Calu3 (cell line): ENCODE results near the gene FTO. TPM values are rescaled to one million over a fixed set of nuclear protein-coding genes. Genes with fewer than 3 reads are reported as not detected.

Experiments used
- BruUV-seq: library from RNA; stranded (reverse); fragments of 400-500 nt; replicated peaks from 2 replicates; lab custom pipeline; 2021; lab: Mats Ljungman, UMichigan
- CTCF ChIA-PET: fragments of 300-600 bp; sonication (Branson Sonifier 250); formaldehyde crosslinking; loops from one replicate; lab custom pipeline; 2022; ENCODE audit warnings: antibody characterized with exemption; lab: Charles Lee
- DNase-seq: peaks from one replicate; pipeline ENCODE4 v3.0.0; 2022
- H3K27ac Mint-ChIP-seq: one replicate; pipeline ENCODE4 v1.8.0; 2022; ENCODE audit warnings: mixed read lengths; ENCODE audit not compliant: unreplicated experiment
- H3K27me3 Mint-ChIP-seq: one replicate; pipeline ENCODE4 v1.8.0; 2022; ENCODE audit warnings: mixed read lengths; ENCODE audit not compliant: unreplicated experiment
- H3K36me3 Mint-ChIP-seq: one replicate; pipeline ENCODE4 v1.8.0; 2022; ENCODE audit warnings: mild to moderate bottlenecking, moderate library complexity, mixed read lengths; ENCODE audit not compliant: insufficient read depth, unreplicated experiment
- H3K4me1 Mint-ChIP-seq: one replicate; pipeline ENCODE4 v1.8.0; 2022; ENCODE audit warnings: mild to moderate bottlenecking, low read depth, mixed read lengths; ENCODE audit not compliant: unreplicated experiment
- H3K4me3 Mint-ChIP-seq: one replicate; pipeline ENCODE4 v1.8.0; 2022; ENCODE audit warnings: mild to moderate bottlenecking, low read depth, moderate library complexity, mixed read lengths; ENCODE audit not compliant: unreplicated experiment
- H3K9me3 Mint-ChIP-seq: one replicate; pipeline ENCODE4 v1.8.0; 2022; ENCODE audit warnings: low read depth, mixed read lengths; ENCODE audit not compliant: unreplicated experiment
- intact Hi-C: fragments of 100-400 bp; cut with micrococcal nuclease; formaldehyde crosslinking; loops from one replicate; pipeline ENCODE4 v1.10.0; 2022; ENCODE audit not compliant: unreplicated experiment
- total RNA-seq: library from RNA; stranded (reverse); gene quantifications from 2 replicates; pipeline ENCODE4 v1.2.3, GENCODE V29; 2022
- TF ChIP-seq, protein P1 (sequence below): fragments of 200-600 bp; IDR thresholded peaks from one replicate; pipeline ENCODE4 v1.8.0; 2022; ENCODE audit warnings: antibody characterized with exemption; ENCODE audit not compliant: unreplicated experiment

The FTO gene
- total RNA-seq, 1 experiment from 2014 or later, result 68.9 TPM

DNA sequence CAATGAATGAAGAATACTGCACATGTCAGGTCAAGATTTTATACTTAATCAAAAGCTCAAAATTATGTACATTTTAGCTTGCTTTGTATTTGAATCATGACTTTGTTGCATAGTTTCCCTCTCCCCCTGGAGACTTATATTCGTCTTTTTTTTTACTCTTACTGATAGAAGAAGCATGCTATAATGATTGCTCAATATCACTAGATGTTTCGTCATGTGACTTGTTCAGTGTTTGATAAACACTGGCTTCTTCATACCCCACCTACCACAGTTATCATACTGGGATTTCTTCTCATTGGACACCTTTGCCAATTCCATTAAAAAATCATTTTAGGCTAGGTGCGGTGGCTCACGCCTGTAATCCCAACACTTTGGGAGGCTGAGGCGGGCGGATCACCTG, 148.7 kb downstream of the FTO start:
- H3K27me3 Mint-ChIP-seq, result no peaks in the 10 kb centered on the region
- intact Hi-C loops, result no loop called here
- no peak overlapping the region for H3K27ac Mint-ChIP-seq
- no peak overlapping the region for H3K4me3 Mint-ChIP-seq
- DNase-seq, result no peak
- peaks cover 6% of the 10 kb centered on the region for H3K36me3 Mint-ChIP-seq
- no TSS peak for BruUV-seq
- TF ChIP-seq, protein P1, sequence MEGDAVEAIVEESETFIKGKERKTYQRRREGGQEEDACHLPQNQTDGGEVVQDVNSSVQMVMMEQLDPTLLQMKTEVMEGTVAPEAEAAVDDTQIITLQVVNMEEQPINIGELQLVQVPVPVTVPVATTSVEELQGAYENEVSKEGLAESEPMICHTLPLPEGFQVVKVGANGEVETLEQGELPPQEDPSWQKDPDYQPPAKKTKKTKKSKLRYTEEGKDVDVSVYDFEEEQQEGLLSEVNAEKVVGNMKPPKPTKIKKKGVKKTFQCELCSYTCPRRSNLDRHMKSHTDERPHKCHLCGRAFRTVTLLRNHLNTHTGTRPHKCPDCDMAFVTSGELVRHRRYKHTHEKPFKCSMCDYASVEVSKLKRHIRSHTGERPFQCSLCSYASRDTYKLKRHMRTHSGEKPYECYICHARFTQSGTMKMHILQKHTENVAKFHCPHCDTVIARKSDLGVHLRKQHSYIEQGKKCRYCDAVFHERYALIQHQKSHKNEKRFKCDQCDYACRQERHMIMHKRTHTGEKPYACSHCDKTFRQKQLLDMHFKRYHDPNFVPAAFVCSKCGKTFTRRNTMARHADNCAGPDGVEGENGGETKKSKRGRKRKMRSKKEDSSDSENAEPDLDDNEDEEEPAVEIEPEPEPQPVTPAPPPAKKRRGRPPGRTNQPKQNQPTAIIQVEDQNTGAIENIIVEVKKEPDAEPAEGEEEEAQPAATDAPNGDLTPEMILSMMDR, result no peak
- H3K4me1 Mint-ChIP-seq, result no peaks in the 10 kb centered on the region
- CTCF ChIA-PET, result no interaction called here
- no peaks in the 10 kb centered on the region for H3K9me3 Mint-ChIP-seq

DNA sequence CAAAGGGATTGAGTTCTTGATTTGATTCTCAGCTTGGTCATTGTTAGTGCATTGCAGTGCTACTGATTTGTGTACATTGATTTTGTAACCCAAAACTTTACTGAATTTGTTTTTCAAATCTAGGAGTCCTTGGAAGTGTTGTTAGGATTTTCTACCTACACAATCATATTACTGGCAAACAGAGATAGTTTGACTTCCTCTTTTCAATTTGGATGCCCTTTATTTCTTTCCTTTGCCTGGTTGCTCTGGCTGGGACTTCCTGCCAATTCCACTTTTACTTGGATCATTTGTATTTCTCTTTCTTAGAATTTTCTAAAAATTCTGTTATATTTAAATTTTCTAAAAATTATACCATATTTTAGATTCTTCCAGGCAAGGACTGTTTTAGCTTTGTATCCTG, 151.1 kb downstream of the FTO start:
- Mint-ChIP-seq H3K9me3 (no peaks in the 10 kb centered on the region), H3K36me3 (no peaks in the 10 kb centered on the region), H3K27ac (no peak overlapping the region), H3K27me3 (no peaks in the 10 kb centered on the region), H3K4me3 (no peak overlapping the region), H3K4me1 (no peaks in the 10 kb centered on the region)
- TF ChIP-seq, protein P1, result no peak
- no peak for DNase-seq
- no TSS peak for BruUV-seq
- CTCF ChIA-PET, result interaction anchor here (0.6 kb wide), 1 partner anchor 773 kb away, joined by 3 read pairs; no protein-coding TSS in a partner anchor
- intact Hi-C loops, result no loop called here

- H3K27ac Mint-ChIP-seq, result no peak overlapping the region
- no peak overlapping the region for H3K4me3 Mint-ChIP-seq
- no peaks in the 10 kb centered on the region for H3K4me1 Mint-ChIP-seq
- CTCF ChIA-PET, result interaction anchor here (0.6 kb wide), 1 partner anchor 773 kb away, joined by 3 read pairs; no protein-coding TSS in a partner anchor
- TF ChIP-seq, protein P1, result no peak
- H3K36me3 Mint-ChIP-seq, result no peaks in the 10 kb centered on the region
- DNase-seq, result no peak
- no TSS peak for BruUV-seq
- intact Hi-C loops, result no loop called here
- H3K9me3 Mint-ChIP-seq, result no peaks in the 10 kb centered on the region
- H3K27me3 Mint-ChIP-seq, result no peaks in the 10 kb centered on the region
Observed at GRCh38 chr16:53855511-53855910, 151.6 kb downstream of the FTO start.

- intact Hi-C loops, result no loop called here
- no TSS peak for BruUV-seq
- Mint-ChIP-seq H3K27me3 (no peaks in the 10 kb centered on the region), H3K4me1 (peaks cover 2% of the 10 kb centered on the region), H3K36me3 (no peaks in the 10 kb centered on the region), H3K4me3 (no peak overlapping the region), H3K27ac (no peak overlapping the region), H3K9me3 (no peaks in the 10 kb centered on the region)
- TF ChIP-seq, protein P1, result no peak
- DNase-seq, result no peak
- CTCF ChIA-PET, result no interaction called here
Observed at GRCh38 chr16:53859995-53860540, 156.1 kb downstream of the FTO start.
